HG03558 (cell line): Measurements from ENCODE around the gene HLA-B.
"Not testable (repeated sequence)": the region's sequence is repeated elsewhere in the genome, so short reads cannot be mapped to it uniquely, and the experiment has no call there.

Experiments
- ATAC-seq: cut with Tn5 transposase; IDR thresholded peaks from one replicate; pipeline ENCODE4 v1.9.1; 2021; ENCODE audit warnings: moderate number of reproducible peaks; ENCODE audit not compliant: unreplicated experiment; ENCODE audit errors: extremely low read depth

The HLA-B gene

GRCh38 chr6:31356946-31357466 is at the start of gene HLA-B:
HLA-B (minus strand) TSS chr6:31357179; CDS start chr6:31357158, 21 bp downstream.
- ATAC-seq = peak; percentile 58

DNA sequence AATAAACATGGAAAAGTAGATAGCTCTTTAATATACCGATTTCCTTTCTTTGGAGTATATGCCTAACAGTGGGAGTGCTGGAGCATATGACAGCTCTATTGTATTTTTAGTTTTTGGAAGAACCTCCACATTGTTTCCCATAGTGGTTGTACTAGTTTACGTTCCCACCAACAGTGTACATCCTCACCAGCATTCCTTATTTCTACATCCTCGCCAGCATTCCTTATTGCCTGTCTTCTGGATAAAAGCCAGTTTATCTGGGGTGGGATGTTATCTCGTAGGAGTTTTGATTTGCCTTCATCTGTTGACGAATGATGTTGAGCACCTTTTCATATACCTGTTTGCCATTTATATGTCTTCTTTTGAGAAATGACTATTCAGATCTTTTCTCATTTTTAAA is 49.0 kb upstream of the HLA-B start:
- ATAC-seq = no peak

DNA sequence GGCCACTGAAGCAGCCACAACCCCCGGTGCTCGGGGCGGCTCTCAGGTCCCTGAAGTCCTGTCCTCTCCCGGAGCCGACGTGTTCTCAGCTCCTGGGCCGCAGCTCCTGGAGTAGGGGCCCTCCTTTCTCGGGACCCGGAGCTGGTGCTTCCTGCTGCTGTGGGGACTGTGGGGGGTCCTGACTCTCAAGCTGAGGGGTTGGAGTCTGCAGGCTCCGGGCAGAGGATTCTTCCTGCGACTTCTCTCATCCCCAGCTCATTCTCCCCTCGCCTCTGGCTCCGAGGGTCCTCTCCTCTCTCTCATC is 47.0 kb upstream of the HLA-B start:
- ATAC-seq = not testable (repeated sequence)

DNA sequence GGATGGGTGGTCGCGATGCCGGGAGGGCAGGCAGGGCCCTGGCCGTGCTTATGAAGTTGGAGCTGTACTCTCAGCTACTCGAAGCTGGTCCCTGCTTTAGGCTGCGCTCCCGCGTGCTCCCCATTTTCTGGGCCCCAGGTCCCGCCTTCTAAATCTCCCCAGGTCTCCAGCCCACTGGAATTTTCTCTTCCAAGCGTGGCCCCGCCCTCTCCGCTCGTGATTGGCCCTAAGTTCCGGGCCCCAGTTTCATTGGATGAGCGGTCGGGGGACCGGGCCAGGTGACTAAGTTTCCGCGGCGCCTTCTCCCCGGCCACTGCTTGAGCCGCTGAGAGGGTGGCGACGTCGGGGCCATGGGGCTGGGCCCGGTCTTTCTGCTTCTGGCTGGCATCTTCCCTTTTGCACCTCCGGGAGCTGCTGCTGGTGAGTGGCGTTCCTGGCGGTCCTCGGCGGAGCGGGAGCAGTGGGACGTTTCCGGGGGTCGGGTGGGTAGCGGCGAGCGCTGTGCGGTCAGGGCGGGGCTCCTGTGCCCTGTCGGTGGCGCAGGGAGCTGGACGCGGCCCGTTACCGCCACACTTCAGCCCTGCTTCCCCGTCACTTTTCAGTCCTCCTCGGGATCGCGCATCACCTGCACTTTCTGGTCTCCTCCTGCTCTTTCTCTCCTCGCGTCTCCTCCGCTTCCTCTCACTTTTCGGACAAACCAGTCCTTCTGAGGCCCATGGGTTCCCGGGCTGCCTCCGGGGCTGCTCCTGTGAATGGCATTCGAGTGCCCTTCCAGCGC is 46.5 kb upstream of the HLA-B start, which contains the start of gene MICA:
Gene MICA, plus strand, starts transcription at position 313 of the 778 bp plus-strand sequence. Its CDS starts 38 bp downstream, at position 351.
- no peak for ATAC-seq

DNA sequence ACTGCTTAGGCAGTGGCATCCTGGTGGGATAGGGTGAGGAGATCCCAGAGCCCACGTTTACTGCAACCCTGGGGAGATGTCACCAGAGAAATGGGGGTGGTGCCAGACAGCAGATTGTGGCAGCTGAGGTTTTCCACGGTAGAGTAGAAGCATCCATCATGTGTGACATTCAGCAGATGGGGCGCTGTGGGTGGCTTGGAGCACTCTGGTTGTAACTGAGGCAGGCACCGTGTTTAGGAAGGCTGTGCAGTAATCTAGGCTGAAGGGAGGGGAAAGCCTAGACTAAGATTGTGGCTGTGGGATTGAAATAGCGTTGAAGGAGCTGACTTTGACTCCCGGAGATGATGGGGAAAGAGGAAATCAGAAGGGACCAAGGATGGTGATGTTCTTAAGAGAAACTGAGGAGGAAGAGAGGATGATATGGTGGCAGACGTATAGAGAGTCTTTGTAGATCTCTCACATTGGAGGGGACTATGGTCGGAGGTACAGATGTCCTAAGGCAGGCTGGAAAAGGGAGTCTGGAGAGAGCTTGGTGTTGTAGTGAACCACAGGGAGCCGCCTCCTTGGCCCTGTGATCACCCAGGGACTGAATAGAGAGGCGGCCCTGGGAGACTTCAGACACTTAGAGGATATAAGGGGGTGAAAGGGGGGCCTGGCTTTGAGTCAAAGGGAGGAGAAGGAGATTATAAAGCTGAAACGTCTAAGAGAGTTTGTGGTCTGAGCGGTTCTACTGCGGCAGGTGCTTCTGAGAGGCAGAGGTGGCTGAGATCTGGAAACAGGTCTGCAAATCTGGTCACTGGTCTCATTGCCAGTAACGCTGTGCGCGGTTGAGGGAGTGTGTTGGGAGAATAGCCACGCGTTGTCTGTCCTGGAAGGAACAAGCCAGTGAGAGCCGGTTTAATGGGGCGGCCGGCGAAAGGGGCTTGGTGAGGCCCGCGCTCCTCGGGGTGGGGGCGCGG is 45.6 kb upstream of the HLA-B start:
- ATAC-seq = no peak

DNA sequence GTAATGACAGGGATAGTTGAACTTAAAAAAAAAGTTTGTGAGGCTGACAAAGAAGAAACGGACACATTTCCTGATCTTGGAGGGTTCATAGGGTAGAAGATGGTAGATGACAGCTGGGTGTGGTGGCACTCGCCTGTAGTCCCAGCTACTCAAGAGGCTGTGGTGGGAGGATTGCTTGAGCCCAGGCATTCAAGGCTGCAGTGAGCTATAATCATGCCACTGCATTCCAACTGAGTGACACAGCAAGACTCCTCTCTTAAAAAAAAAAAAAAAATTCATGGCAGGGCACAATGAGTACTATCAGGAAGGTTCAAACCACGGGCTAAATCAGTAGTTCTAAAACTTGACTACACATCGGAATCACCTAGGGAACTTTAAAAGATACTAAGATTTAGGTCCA is 44.4 kb upstream of the HLA-B start:
- ATAC-seq = no peak

- ATAC-seq = no peak
Observed at GRCh38 chr6:31400467-31401289, 43.7 kb upstream of the HLA-B start.

- no peak for ATAC-seq
Observed at GRCh38 chr6:31399589-31400466, 42.8 kb upstream of the HLA-B start.

DNA sequence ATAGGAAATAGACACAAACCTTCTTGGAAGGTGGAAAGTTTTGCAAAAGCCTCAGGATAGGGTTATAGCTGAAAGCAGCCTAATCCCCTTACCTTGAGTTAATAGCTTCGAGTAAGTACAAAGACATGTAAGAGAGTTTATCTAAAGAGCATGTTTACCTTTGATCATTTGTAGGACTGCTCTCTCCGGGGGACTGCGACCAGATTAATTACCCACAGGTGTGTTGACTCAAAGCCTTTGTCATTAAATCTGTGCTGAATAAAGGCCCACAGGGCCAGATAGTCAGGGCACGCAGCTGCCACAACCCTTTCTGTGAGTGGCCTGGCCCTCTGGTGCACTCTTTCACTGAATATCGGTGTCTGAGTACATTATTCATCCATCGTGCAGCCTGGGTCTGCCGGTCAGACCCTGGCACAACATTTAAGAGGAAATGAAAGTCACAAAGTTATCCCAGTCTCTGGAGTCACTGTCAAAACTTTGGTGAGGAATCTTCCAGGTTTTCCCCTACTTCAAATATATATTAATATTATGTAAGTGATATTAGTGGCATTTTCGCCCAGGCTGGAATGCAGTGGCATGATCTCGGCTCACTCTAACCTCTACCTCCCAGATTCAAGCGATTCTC is 41.0 kb upstream of the HLA-B start:
- no peak for ATAC-seq

DNA sequence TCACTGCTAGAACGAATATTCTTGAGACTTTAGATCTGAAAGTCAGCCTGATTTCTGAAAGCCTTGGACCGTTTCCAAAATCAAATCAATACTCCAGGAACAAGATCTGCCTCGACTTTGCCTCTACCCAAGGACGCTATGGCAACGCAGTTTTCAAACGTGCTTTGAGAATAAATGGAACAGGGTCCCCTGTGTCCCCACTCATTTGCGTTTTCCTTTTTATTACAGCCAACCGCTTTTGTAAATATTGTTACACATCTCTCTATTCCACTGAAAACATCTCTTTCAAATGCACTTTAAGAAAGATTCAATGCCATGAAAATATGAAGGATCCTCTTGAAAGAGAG is 40.1 kb upstream of the HLA-B start:
- ATAC-seq = not testable (repeated sequence)

GRCh38 chr6:31396422-31397152 is 39.6 kb upstream of the HLA-B start:
- ATAC-seq = no peak

GRCh38 chr6:31395832-31396231 is 38.9 kb upstream of the HLA-B start:
- ATAC-seq = no peak

- ATAC-seq = no peak
Observed at GRCh38 chr6:31394381-31394780, 37.4 kb upstream of the HLA-B start.

- no peak for ATAC-seq
Observed at GRCh38 chr6:31393932-31394331, 37.0 kb upstream of the HLA-B start.

- ATAC-seq = not testable (repeated sequence)
Observed at GRCh38 chr6:31389802-31390132, 32.8 kb upstream of the HLA-B start.

DNA sequence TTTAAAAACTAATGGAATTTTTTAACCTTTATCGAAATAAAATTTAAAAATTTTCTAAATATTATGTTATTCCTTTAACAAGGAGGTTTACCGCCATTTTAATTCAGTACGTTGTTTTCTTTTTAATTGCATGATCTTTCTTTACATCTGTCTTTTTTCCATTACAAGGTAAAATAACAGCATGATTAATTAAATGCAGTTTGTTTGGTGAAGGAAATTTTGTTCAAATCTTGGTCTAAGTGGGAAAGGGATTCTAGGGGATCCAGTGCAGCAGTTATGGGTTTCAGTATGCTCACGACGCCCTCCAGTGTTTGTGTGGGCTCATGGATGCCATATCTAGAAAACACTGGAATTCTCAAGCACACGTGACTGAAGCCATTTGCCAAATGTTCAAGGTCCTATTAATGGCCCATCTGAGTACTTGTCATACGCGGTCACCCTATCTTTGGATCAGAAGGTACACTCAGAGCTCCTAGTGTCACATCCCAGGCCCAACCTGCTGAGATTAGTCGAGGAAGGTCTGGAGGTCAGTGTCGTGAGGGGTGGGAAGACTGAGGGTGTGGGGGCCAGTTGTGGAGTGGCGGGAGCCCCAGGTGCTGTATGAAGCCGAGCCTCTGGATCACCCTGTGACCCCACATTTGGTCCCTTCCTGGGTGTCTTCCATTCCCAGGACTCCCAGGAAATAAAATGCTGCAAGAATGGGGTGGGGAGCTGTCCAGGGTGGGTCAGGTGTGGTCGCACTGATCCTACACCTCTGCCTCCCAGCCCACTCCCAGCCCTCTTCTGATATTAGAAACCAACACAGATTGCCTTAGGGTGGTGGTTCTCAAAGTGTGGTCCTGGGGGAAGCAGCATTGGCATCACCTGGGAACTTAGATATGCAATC is 32.2 kb upstream of the HLA-B start:
- ATAC-seq = not testable (repeated sequence)

GRCh38 chr6:31386977-31387376 is 30.0 kb upstream of the HLA-B start:
- no peak for ATAC-seq
